Motor neuron (in vitro differentiated cells): ENCODE results near the gene PDE10A. TPM values are rescaled to one million over a fixed set of nuclear protein-coding genes. Genes with fewer than 3 reads are reported as not detected.

ENCODE experiments used
- ATAC-seq, 8 experiments: fragments of 200-7000 bp; cut with Tn5 transposase; replicated peaks in 6 of 8; 2 replicates each; pipeline ENCODE4 v1.8.0; 2021; ENCODE audit warnings: mild to moderate bottlenecking in 8 of 8, moderate library complexity in 8 of 8
- H3K27ac ChIP-seq, 2 donors: fragments of 250-450 bp; sonication (Bioruptor Pico); 2 replicates each; pipeline ENCODE4 v1.9.0; 2021; ENCODE audit warnings: antibody characterized with exemption in 2 of 2, mild to moderate bottlenecking in 2 of 2, moderate library complexity in 1 of 2
- H3K4me1 ChIP-seq, 2 donors: fragments of 250-450 bp; sonication (Bioruptor Pico); replicated peaks in 1 of 2; 2 replicates each; pipeline ENCODE4 v1.6.1; 2021; ENCODE audit warnings: antibody characterized with exemption in 2 of 2, mild to moderate bottlenecking in 2 of 2, moderate library complexity in 1 of 2
- H3K4me3 ChIP-seq, 5 donors: fragments of 250-450 bp; sonication (Bioruptor Pico); 2 replicates each; pipeline ENCODE4 v1.9.0; 2021; ENCODE audit warnings: antibody characterized with exemption in 5 of 5, mild to moderate bottlenecking in 5 of 5, moderate library complexity in 4 of 5
- WGBS, 10 experiments: fragments of 450-650 bp; shearing (Covaris generic); methylation state at CpG; one replicate each; pipeline ENCODE4 v1.0.0; 2022; 5-methylcytosine and 5-hydroxymethylcytosine counted together
- in situ Hi-C, 9 experiments: fragments of 400-800 bp; cut with MboI; loops; one replicate each; pipeline ENCODE4 v1.15.0; 2021; ENCODE audit warnings: low sequenced_read_pairs in 9 of 9, low pct_unique_long_range_greater_than_20kb in 2 of 9; ENCODE audit not compliant: unreplicated experiment in 9 of 9
- total RNA-seq, 8 experiments: library from RNA; unstranded; fragments of 300-600 nt; gene quantifications; 2 replicates each; pipeline versions ENCODE4 v1.2.3 to v1.2.4, GENCODE V29; 2022

Gene PDE10A
- total RNA-seq, 8 experiments from 2014 or later: 1.0 to 15.4 (median 14.5) TPM

- in situ Hi-C loops: loop anchor here in 5 of 9 experiments (25.0 kb wide), 1 partner anchor 416 kb away; no protein-coding TSS in a partner anchor
- Histone ChIP-seq H3K27ac (no peak overlapping the region), H3K4me1 (no peaks in the 10 kb centered on the region), H3K4me3 (no peak overlapping the region)
- no peak for ATAC-seq
Measured at GRCh38 chr6:165446331-165446730, 216.7 kb downstream of the PDE10A start.

DNA sequence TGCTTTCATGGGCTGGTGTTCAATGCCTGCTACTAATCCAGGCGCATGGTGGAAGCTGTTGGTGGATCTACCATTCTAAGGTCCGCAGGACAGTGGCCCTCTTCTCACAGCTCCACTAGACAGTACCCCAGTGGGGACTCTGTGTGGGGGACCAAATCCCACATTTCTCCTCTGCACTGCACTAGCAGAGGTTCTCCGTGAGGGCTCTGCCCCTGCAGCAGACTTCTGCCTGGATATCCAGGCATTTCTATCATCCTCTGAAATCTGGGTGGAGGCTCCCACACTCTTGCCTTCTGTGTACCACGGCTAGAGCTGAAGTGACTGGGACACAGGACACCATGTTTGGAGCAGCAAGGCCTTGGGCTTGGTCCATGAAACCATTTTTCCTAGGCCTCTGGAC, 219.6 kb downstream of the PDE10A start:
- 0 to 100% (median 95%) methylated on average over 1 to 2 of the region's 4 CpGs; no CpG with 5 or more reads in 4 of the 10 experiments for WGBS, 10 experiments
- no peak overlapping the region for H3K4me3 ChIP-seq
- ATAC-seq: no peak
- H3K4me1 ChIP-seq: no peaks in the 10 kb centered on the region
- in situ Hi-C loops: loop anchor here in 5 of 9 experiments (25.0 kb wide), 1 partner anchor 419 kb away; no protein-coding TSS in a partner anchor
- no peak overlapping the region for H3K27ac ChIP-seq

DNA sequence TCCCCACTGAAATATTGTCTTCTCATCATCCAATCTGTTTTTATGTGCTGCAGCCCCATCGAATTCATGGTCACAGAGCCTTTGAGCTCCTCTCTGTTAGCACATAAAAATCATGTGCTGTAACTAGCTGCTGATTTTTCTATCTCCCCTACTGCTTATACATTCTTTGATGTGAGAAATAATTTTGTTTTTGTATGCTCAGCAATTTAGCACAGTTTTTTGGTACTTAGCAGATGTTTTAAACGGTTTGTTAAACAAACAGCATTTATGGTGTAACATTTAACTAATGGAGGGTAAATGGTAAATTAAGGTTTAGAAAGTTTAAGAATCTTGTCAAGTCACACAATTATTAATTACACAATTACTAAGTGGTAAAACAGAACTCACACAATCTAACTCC, 221.9 kb downstream of the PDE10A start:
- H3K27ac ChIP-seq: no peak overlapping the region
- ATAC-seq: no peak
- no peaks in the 10 kb centered on the region for H3K4me1 ChIP-seq
- WGBS, 10 experiments: 6 to 84% (median 72%) methylated on average over 1 to 2 of the region's 2 CpGs; no CpG with 5 or more reads in 3 of the 10 experiments
- H3K4me3 ChIP-seq: no peak overlapping the region
- in situ Hi-C loops: loop anchor here in 5 of 9 experiments (25.0 kb wide), 1 partner anchor 421 kb away; no protein-coding TSS in a partner anchor

GRCh38 chr6:165439928-165440554, 223.0 kb downstream of the PDE10A start:
- H3K4me3 ChIP-seq: no peak overlapping the region
- H3K4me1 ChIP-seq: no peaks in the 10 kb centered on the region
- 0 to 66% (median 32%) methylated on average over 2 to 4 of the region's 4 CpGs for WGBS, 10 experiments
- no peak overlapping the region for H3K27ac ChIP-seq
- in situ Hi-C loops: loop anchor here in 5 of 9 experiments (25.0 kb wide), 1 partner anchor 422 kb away; no protein-coding TSS in a partner anchor
- peak in 3 of 8 experiments; percentile 23 to 41 (median 39) for ATAC-seq

DNA sequence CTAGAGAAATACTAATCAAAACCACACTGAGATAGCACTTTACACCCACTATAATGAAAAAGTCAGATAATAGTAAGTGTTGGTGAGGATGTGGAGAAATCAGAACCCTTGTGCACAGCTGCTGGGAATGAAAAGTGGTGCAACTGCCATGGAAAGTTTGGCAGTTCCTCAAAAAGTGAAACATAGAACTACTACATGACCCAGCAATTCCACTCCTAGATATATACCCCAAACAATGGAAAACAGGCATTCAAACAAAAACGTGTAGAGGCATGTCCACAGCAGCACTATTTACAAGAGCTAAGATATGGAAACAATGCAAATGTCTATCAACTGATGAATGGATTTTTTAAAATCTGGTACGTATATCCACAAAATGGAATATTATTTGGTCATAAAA, 236.1 kb downstream of the PDE10A start:
- in situ Hi-C loops: loop anchor here in 5 of 9 experiments (25.0 kb wide), 1 partner anchor 435 kb away; no protein-coding TSS in a partner anchor
- WGBS, 10 experiments: 15 to 100% (median 92%) methylated on average over 1 to 2 of the region's 2 CpGs; no CpG with 5 or more reads in 2 of the 10 experiments

GRCh38 chr6:165422192-165422591, 240.8 kb downstream of the PDE10A start:
- no peaks in the 10 kb centered on the region for H3K4me1 ChIP-seq
- H3K27ac ChIP-seq: no peak overlapping the region
- WGBS, 10 experiments: 80 to 100% (median 96%) methylated on average over 1 to 10 of the region's 11 CpGs; no CpG with 5 or more reads in 2 of the 10 experiments
- ATAC-seq: no peak
- in situ Hi-C loops: no loop called here
- H3K4me3 ChIP-seq: no peak overlapping the region

More for the DNA sequence above, 236.1 kb downstream of the PDE10A start:
- ATAC-seq: no peak
- Histone ChIP-seq H3K27ac (no peak overlapping the region), H3K4me1 (no peaks in the 10 kb centered on the region), H3K4me3 (no peak overlapping the region)

DNA sequence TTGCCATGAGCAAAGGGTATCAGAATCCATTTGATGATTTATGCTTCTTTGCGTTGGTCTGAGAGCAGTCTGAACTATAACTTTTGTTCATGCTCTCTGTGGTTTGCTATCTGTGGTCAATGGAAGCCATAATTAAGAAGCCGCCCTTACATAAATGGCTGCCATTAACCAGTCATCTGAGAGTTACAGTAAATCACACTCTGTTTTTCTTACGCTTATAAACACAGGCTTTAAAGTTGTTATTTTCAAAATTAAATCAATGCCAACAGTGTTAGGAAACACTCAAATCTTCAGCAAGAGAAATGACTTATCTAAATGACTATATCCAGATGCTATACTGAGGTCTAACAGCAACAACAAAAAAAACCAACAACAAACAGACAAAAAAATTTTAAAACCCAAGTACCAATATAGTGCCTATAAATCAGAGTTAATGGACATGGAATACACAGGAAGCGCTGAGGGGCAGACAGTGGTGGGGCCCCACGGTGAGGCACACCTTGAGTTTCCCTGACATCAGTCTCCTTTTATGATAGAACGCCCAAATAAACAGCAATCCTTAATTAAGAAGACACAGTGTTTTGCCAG, 245.7 kb downstream of the PDE10A start:
- Histone ChIP-seq H3K4me1 (no peaks in the 10 kb centered on the region), H3K4me3 (no peak overlapping the region), H3K27ac (no peak overlapping the region)
- WGBS, 10 experiments: 29 to 100% (median 78%) methylated on average over 1 to 6 of the region's 6 CpGs
- peak in 1 of 8 experiments; percentile 38 for ATAC-seq
- in situ Hi-C loops: no loop called here

DNA sequence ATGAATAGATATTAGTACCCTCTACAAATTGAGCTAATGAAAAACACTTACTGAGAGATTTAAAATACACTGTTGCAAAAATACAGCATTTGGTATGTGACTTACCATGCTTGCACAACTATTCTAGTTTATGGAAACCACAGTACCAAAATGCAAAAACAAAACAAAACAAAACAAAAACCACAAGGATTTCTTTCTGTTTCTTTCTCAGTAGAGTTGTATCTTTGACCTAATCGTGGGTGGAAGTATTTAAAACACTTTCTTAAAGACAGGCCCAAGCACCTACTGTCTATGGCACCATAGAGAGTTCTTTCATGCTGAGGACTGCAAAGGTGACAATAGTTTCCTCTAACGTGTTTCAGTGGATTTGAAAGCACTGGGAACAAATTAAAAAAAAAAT, 258.3 kb downstream of the PDE10A start:
- no peaks in the 10 kb centered on the region for H3K4me1 ChIP-seq
- WGBS, 10 experiments: 0 to 86% (median 25%) methylated on average over 1 to 2 of the region's 2 CpGs
- ATAC-seq: peak in 1 of 8 experiments; percentile 64
- H3K27ac ChIP-seq: no peak overlapping the region
- H3K4me3 ChIP-seq: no peak overlapping the region
- in situ Hi-C loops: no loop called here

- in situ Hi-C loops: no loop called here
- WGBS, 10 experiments: 0 to 100% (median 90%) methylated on average over 1 to 2 of the region's 2 CpGs; no CpG with 5 or more reads in 1 of the 10 experiments
- peak in 1 of 8 experiments; percentile 82 for ATAC-seq
- no peak overlapping the region for H3K27ac ChIP-seq
- H3K4me3 ChIP-seq: no peak overlapping the region
- H3K4me1 ChIP-seq: no peaks in the 10 kb centered on the region
Measured at GRCh38 chr6:165404296-165404695, 258.7 kb downstream of the PDE10A start.

- no peak overlapping the region for H3K27ac ChIP-seq
- no peak for ATAC-seq
- in situ Hi-C loops: no loop called here
- no peak overlapping the region for H3K4me3 ChIP-seq
- H3K4me1 ChIP-seq: no peaks in the 10 kb centered on the region
- WGBS, 10 experiments: 0 to 100% (median 92%) methylated on average over 1 to 7 of the region's 7 CpGs; no CpG with 5 or more reads in 1 of the 10 experiments
Measured at GRCh38 chr6:165403006-165403595, 259.9 kb downstream of the PDE10A start.

DNA sequence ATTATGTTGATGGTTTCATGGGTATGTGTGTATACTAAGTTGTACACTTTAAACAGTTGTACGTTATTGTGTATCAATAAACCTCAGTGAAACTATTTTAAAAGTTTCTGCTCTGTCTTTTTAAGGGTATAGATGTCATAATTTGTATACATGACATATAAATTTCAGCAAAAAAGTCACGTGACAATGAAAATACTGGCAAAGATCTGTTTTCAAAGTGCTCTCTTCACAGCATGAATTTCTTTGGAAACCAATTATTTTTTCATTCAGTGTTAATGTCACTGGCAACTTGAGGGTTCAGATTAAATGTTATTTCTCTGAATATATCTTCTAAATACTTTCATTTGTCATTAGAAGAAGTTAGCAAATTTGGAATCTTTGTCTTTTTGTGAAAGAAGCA, 261.9 kb downstream of the PDE10A start:
- in situ Hi-C loops: no loop called here
- Histone ChIP-seq H3K4me3 (no peak overlapping the region), H3K4me1 (no peaks in the 10 kb centered on the region), H3K27ac (no peak overlapping the region)
- 0 to 92% (median 80%) methylated on average over 1 to 2 of the region's 2 CpGs; no CpG with 5 or more reads in 2 of the 10 experiments for WGBS, 10 experiments
- no peak for ATAC-seq

DNA sequence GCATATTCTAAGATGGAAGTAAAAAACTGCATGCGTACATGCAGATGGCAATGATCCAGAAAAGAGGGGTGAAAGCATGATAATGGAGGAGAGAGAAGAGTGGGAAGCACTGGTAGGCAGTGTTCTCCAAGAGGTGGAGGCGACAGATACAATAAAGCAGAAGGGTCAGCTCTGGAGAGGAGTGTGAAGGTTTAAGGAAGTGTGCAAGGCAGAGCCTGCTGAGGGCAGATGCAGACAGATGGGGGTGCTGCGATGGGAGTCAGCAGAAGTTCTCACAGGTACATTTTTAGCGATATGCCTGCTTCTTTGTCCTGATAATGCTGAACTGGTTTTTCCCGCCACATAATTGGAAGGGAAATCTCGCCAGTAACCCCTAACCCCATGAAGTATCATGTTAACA, 272.6 kb downstream of the PDE10A start:
- in situ Hi-C loops: no loop called here
- ATAC-seq: no peak
- 53 to 100% (median 89%) methylated on average over 1 to 5 of the region's 6 CpGs; no CpG with 5 or more reads in 2 of the 10 experiments for WGBS, 10 experiments
- Histone ChIP-seq H3K4me1 (no peaks in the 10 kb centered on the region), H3K27ac (no peak overlapping the region), H3K4me3 (no peak overlapping the region)

- Histone ChIP-seq H3K27ac (no peak overlapping the region), H3K4me3 (no peak overlapping the region), H3K4me1 (no peaks in the 10 kb centered on the region)
- WGBS, 10 experiments: 0 to 100% (median 70%) methylated on average over 1 to 3 of the region's 3 CpGs; no CpG with 5 or more reads in 3 of the 10 experiments
- ATAC-seq: no peak
- in situ Hi-C loops: no loop called here
Measured at GRCh38 chr6:165389534-165389933, 273.5 kb downstream of the PDE10A start.
